Breast epithelium (tissue), 4 donors: ENCODE data around the gene ZFTA. TPM values are rescaled to one million over a fixed set of nuclear protein-coding genes. Genes with fewer than 3 reads are reported as not detected.

ENCODE experiments used
- DNase-seq, 2 donors: peaks; one replicate each; pipeline ENCODE4 v3.0.0-alpha.2; 2019; ENCODE audit warnings: low spot score in 2 of 2
- H3K27ac ChIP-seq, 2 donors: fragments of 200-600 bp; sonication (generic) in 1 of 2; one replicate each; pipeline ENCODE4 v1.5.1; 2016 to 2019; ENCODE audit warnings: mild to moderate bottlenecking in 1 of 2
- H3K27me3 ChIP-seq, 2 donors: fragments of 200-600 bp; sonication (generic) in 1 of 2; one replicate each; pipeline versions ENCODE4 v1.5.1 to v1.6.0; 2017 to 2019; ENCODE audit warnings: control low read depth in 1 of 2, mild to moderate bottlenecking in 1 of 2
- H3K36me3 ChIP-seq: fragments of 200-600 bp; one replicate; pipeline ENCODE4 v1.5.1; 2019
- H3K4me1 ChIP-seq, 2 donors: fragments of 200-600 bp; sonication (generic); one replicate each; pipeline ENCODE4 v1.5.1; 2016 to 2019; ENCODE audit warnings: control low read depth in 1 of 2
- H3K4me3 ChIP-seq, 3 donors: fragments of 200-600 bp; sonication (generic); 1 replicate in 2 of 3; 2 replicates in 1 of 3; pipeline ENCODE4 v1.5.1; 2016 to 2019; ENCODE audit warnings: mild to moderate bottlenecking in 3 of 3, moderate library complexity in 2 of 3
- H3K9me3 ChIP-seq, 2 donors: fragments of 200-600 bp; sonication (generic) in 1 of 2; one replicate each; pipeline ENCODE4 v1.5.1; 2016 to 2019; ENCODE audit warnings: control low read depth in 1 of 2
- POLR2A ChIP-seq: fragments of 450-650 bp; IDR thresholded peaks from one replicate; pipeline ENCODE4 v1.6.1; 2016; ENCODE audit warnings: antibody characterized with exemption, mild to moderate bottlenecking, moderate library complexity
- POLR2AphosphoS5 ChIP-seq, 3 donors: sonication (generic); formaldehyde crosslinking; IDR thresholded peaks; one replicate each; pipeline ENCODE4 v1.6.1; 2017; ENCODE audit warnings: antibody characterized with exemption in 3 of 3
- intact Hi-C: fragments of 100-400 bp; cut with DNase I; formaldehyde crosslinking; loops from one replicate; pipeline ENCODE4 v1.15.1; 2023; ENCODE audit warnings: low total_unique reads
- total RNA-seq, 3 donors: library from RNA; depleted of rRNA; stranded (reverse); fragments of >200 nt; gene quantifications; one replicate each; pipeline ENCODE4 v1.1.0, GENCODE V29; 2016
- TF ChIP-seq, protein P1 (sequence below), 3 donors: fragments of 450-650 bp; IDR thresholded peaks; one replicate each; pipeline ENCODE4 v1.5.1; 2016 to 2017; ENCODE audit warnings: antibody characterized with exemption in 3 of 3, mild to moderate bottlenecking in 3 of 3, moderate library complexity in 3 of 3

ZFTA gene
- total RNA-seq, 3 donors from 2014 or later = 8.8 to 12.5 (median 9.7) TPM

DNA sequence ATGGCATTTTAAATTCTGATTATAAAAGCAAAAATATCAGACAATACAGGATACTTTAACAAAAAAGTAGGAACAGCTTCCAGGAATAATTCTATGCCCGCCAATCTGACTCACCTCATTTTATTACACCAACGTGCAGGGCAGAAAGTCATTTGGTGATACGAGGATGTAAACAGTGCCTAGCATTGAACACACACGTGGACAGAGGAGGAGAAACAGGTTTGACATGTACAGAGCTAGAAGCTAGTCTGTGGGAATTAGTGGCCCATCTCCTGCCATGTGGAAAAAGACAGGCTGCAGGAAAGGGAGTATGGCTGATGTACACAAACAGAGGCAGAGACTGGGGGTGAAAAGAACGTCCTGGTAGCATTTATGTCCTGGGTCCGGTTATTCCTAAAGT lies 35.7 kb upstream of the ZFTA start:
- TF ChIP-seq, protein P1, sequence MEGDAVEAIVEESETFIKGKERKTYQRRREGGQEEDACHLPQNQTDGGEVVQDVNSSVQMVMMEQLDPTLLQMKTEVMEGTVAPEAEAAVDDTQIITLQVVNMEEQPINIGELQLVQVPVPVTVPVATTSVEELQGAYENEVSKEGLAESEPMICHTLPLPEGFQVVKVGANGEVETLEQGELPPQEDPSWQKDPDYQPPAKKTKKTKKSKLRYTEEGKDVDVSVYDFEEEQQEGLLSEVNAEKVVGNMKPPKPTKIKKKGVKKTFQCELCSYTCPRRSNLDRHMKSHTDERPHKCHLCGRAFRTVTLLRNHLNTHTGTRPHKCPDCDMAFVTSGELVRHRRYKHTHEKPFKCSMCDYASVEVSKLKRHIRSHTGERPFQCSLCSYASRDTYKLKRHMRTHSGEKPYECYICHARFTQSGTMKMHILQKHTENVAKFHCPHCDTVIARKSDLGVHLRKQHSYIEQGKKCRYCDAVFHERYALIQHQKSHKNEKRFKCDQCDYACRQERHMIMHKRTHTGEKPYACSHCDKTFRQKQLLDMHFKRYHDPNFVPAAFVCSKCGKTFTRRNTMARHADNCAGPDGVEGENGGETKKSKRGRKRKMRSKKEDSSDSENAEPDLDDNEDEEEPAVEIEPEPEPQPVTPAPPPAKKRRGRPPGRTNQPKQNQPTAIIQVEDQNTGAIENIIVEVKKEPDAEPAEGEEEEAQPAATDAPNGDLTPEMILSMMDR (IDR thresholded peaks at IDR 0.05) = no peak
- TF ChIP-seq POLR2AphosphoS5 (IDR thresholded peaks at IDR 0.05) (peak in 1 of 3 donors; percentile 36), POLR2A (no peak)
- no peaks in the 10 kb centered on the region for H3K27me3 ChIP-seq
- H3K4me1 ChIP-seq = no peaks in the 10 kb centered on the region
- peak overlapping the region; percentile 26 to 56 for H3K27ac ChIP-seq
- no peaks in the 10 kb centered on the region for H3K36me3 ChIP-seq
- H3K9me3 ChIP-seq = no peaks in the 10 kb centered on the region
- no peak overlapping the region for H3K4me3 ChIP-seq
- intact Hi-C loops = no loop called here
- peak in 1 of 2 donors; percentile 44 for DNase-seq

DNA sequence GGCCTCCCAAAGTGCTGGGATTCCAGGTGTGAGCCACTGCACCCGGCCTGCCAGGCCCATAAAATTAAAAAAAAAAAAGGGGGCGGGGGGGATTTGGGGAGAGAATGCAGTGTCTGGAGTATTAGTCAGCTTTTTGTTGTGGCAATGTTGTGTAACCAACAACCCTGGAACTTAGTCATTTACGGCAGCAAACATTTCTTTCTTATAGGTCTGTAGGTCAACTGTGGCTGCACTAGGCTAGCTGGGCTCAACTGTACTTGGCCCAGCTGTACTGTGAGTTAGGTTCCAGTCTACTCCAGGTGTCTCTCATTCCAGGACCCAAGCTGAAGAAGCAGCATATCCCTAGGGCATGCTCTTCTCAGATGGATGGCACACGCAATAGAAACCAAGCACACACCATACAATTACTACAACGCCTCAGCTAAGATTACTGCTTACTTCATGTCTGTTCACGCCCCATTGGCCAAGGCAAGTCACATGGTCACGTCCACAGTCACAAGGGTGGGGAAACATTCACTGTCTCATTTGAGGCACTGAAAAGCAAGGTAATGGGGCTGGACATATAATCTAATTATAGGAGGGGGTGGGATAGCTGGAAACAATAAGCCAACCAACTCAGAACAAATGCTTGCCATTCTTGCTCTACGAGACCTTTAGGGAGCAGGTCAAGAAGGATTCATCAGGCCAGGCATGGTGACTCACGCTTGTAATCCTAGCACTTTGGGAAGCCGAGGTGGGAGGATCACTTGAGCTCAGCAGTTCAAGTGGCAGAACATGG lies 34.3 kb upstream of the ZFTA start:
- no peaks in the 10 kb centered on the region for H3K36me3 ChIP-seq
- TF ChIP-seq, protein P1 (IDR thresholded peaks at IDR 0.05) = no peak
- no peak for TF ChIP-seq POLR2AphosphoS5 (IDR thresholded peaks at IDR 0.05)
- TF ChIP-seq POLR2A = no peak
- no peaks in the 10 kb centered on the region for H3K27me3 ChIP-seq
- H3K27ac ChIP-seq = peak overlapping the region in 1 of 2 donors; percentile 12
- intact Hi-C loops = no loop called here
- DNase-seq = no peak
- no peaks in the 10 kb centered on the region for H3K4me1 ChIP-seq
- no peak overlapping the region for H3K4me3 ChIP-seq
- no peaks in the 10 kb centered on the region for H3K9me3 ChIP-seq

- no peak overlapping the region for H3K27ac ChIP-seq
- DNase-seq = no peak
- H3K36me3 ChIP-seq = no peaks in the 10 kb centered on the region
- no peaks in the 10 kb centered on the region for H3K27me3 ChIP-seq
- TF ChIP-seq POLR2AphosphoS5 (IDR thresholded peaks at IDR 0.05) = no peak
- TF ChIP-seq POLR2A = no peak
- TF ChIP-seq, protein P1 (IDR thresholded peaks at IDR 0.05) = no peak
- no peaks in the 10 kb centered on the region for H3K4me1 ChIP-seq
- intact Hi-C loops = no loop called here
- H3K9me3 ChIP-seq = no peaks in the 10 kb centered on the region
- no peak overlapping the region for H3K4me3 ChIP-seq
These were observed 32.3 kb upstream of the ZFTA start for GRCh38 chr11:63800921-63801320.

GRCh38 chr11:63795066-63795465 lies 26.5 kb upstream of the ZFTA start:
- no peak for DNase-seq

DNA sequence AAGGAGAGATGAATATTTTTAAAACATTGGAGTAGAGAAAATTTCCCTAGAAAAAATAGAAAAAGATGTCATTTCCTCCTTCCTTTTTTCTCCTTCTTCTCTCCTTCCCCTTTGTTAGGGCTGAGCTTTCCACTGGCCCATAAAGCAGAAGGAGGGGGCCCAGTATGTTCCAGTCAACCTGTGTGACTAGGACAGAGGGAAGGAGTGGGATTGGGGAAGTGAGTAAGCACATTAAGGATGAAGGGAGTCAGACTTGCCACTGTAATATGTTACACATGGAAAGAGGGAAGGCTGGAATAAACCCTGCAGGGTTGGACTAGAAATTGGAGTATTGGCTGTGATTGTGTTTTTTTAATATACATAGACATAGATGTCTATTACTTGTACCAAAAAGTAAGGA lies 24.6 kb upstream of the ZFTA start:
- Histone ChIP-seq H3K36me3 (no peaks in the 10 kb centered on the region), H3K27me3 (no peaks in the 10 kb centered on the region), H3K4me3 (no peak overlapping the region), H3K27ac (no peak overlapping the region), H3K4me1 (no peaks in the 10 kb centered on the region), H3K9me3 (peaks cover 0 to 22% of the 10 kb centered on the region in 2 donors)
- DNase-seq = no peak
- no peak for TF ChIP-seq POLR2AphosphoS5 (IDR thresholded peaks at IDR 0.05)
- intact Hi-C loops = no loop called here

More at GRCh38 chr11:63795066-63795465, 26.5 kb upstream of the ZFTA start:
- Histone ChIP-seq H3K9me3 (peaks cover 0 to 22% of the 10 kb centered on the region in 2 donors), H3K4me3 (no peak overlapping the region), H3K4me1 (no peaks in the 10 kb centered on the region), H3K27me3 (no peaks in the 10 kb centered on the region), H3K36me3 (no peaks in the 10 kb centered on the region), H3K27ac (no peak overlapping the region)
- intact Hi-C loops = no loop called here
- TF ChIP-seq, protein P1 (IDR thresholded peaks at IDR 0.05) = no peak
- TF ChIP-seq POLR2A = no peak
- no peak for TF ChIP-seq POLR2AphosphoS5 (IDR thresholded peaks at IDR 0.05)
